ENCODE measurements around the gene ZNF532.

DNA sequence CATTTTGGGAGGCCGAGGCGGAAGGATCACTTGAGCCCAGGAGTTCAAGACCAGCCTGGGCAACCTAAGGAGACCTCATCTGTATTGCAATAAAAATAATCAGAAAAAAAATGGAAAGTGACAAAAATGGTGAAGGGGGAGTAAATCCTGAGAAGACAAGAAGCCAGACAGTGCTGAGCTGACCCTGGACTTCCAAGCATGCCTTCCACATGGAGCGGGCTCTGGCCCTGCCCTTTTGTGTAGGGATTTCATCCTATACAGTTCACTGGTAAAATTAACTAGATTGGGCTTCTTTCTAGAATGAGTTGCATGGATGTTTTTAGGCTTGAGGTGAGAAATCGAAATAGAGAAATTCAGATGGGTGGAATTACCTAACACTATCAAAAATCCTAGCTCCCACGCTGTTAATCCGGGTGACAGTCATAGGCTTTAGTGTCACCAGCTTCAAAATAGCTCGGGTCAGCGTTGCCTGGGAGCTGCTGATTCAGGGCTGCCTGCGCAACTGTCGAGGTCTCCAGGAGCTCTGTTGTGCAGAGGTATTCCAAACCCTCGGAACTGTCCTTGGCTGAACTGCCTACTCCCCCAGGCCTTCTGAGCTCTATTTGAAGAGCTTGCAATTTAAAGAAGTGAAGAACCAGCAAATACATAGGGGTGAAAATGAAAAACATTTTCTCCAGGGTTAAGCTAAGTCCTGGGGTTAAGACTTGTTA, 21.5 kb upstream of the ZNF532 start:
- TF ChIP-seq, protein P1, sequence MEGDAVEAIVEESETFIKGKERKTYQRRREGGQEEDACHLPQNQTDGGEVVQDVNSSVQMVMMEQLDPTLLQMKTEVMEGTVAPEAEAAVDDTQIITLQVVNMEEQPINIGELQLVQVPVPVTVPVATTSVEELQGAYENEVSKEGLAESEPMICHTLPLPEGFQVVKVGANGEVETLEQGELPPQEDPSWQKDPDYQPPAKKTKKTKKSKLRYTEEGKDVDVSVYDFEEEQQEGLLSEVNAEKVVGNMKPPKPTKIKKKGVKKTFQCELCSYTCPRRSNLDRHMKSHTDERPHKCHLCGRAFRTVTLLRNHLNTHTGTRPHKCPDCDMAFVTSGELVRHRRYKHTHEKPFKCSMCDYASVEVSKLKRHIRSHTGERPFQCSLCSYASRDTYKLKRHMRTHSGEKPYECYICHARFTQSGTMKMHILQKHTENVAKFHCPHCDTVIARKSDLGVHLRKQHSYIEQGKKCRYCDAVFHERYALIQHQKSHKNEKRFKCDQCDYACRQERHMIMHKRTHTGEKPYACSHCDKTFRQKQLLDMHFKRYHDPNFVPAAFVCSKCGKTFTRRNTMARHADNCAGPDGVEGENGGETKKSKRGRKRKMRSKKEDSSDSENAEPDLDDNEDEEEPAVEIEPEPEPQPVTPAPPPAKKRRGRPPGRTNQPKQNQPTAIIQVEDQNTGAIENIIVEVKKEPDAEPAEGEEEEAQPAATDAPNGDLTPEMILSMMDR (IDR thresholded peaks at IDR 0.05), result no peak
- no peak for TF ChIP-seq EZH2 (IDR thresholded peaks at IDR 0.05)
- TF ChIP-seq EZH2phosphoT487 (IDR thresholded peaks at IDR 0.05), result no peak
